Ishikawa (cell line): ENCODE measurements around the gene ZNF429.

ENCODE experiments used
- CEBPB ChIP-seq: IDR thresholded peaks from 2 replicates; pipeline ENCODE4 v1.6.1; 2012
- CREB1 ChIP-seq: IDR thresholded peaks from 2 replicates; pipeline ENCODE4 v1.6.1; 2012; ENCODE audit warnings: low read depth
- EGR1 ChIP-seq: IDR thresholded peaks from 2 replicates; pipeline ENCODE4 v1.6.1; 2012
- EP300 ChIP-seq: IDR thresholded peaks from 2 replicates; pipeline ENCODE4 v1.6.1; 2012; ENCODE audit warnings: borderline replicate concordance
- FOXM1 ChIP-seq: IDR thresholded peaks from 2 replicates; pipeline ENCODE4 v1.6.1; 2012; ENCODE audit warnings: low read depth, borderline replicate concordance
- MAX ChIP-seq: IDR thresholded peaks from 2 replicates; pipeline ENCODE4 v1.6.1; 2012
- NFIC ChIP-seq: IDR thresholded peaks from 2 replicates; pipeline ENCODE4 v1.6.1; 2012
- RAD21 ChIP-seq: IDR thresholded peaks from 2 replicates; pipeline ENCODE4 v1.6.1; 2012; ENCODE audit warnings: low read depth
- REST ChIP-seq: IDR thresholded peaks from 2 replicates; pipeline ENCODE4 v1.6.1; 2012; ENCODE audit warnings: low read depth, mild to moderate bottlenecking
- TAF1 ChIP-seq: IDR thresholded peaks from 2 replicates; pipeline ENCODE4 v1.6.1; 2012; ENCODE audit warnings: low read depth, mild to moderate bottlenecking
- TEAD4 ChIP-seq: IDR thresholded peaks from 2 replicates; pipeline ENCODE4 v1.6.1; 2012
- ZBTB7A ChIP-seq: IDR thresholded peaks from 2 replicates; pipeline ENCODE4 v1.6.1; 2012; ENCODE audit warnings: low read depth

GRCh38 chr19:21487969-21488368, 17.4 kb upstream of the ZNF429 start:
- TF ChIP-seq TAF1 (no peak), FOXM1 (no peak), RAD21 (no peak), CREB1 (no peak), TEAD4 (no peak), CEBPB (no peak), REST (no peak), EGR1 (no peak), NFIC (no peak), EP300 (no peak), MAX (no peak), ZBTB7A (no peak)
